GM18951 (cell line): ENCODE measurements around the gene OR13H1.
"Not testable (repeated sequence)": the region's sequence is repeated elsewhere in the genome, so short reads cannot be mapped to it uniquely, and the experiment has no call there.

Experiments
- POLR2A ChIP-seq: IDR thresholded peaks from 4 replicates; pipeline ENCODE4 v1.6.1; 2011; ENCODE audit warnings: mild to moderate bottlenecking; ENCODE audit not compliant: insufficient read length, insufficient read depth; ENCODE audit errors: extremely low read depth
- in situ Hi-C: fragments of 300-500 bp; cut with MboI; formaldehyde crosslinking; loops from one replicate; pipeline ENCODE4 v1.12.0; 2022; ENCODE audit warnings: low sequenced_read_pairs, mixed read lengths, inconsistent platforms; ENCODE audit not compliant: unreplicated experiment

The OR13H1 gene

GRCh38 chrX:131543774-131544173 lies at the start of gene OR13H1:
TSS of gene OR13H1 (plus strand) at chrX:131544074. CDS start at chrX:131544074, 0 bp downstream.
- in situ Hi-C loops, result no loop called here
- TF ChIP-seq POLR2A, result no peak

- in situ Hi-C loops, result not testable (repeated sequence)
Observed at GRCh38 chrX:131501556-131501955, 42.3 kb upstream of the OR13H1 start.

- TF ChIP-seq POLR2A, result no peak
- in situ Hi-C loops, result no loop called here
Observed at GRCh38 chrX:131513159-131513914, 30.5 kb upstream of the OR13H1 start.

GRCh38 chrX:131521824-131522223 lies 22.1 kb upstream of the OR13H1 start:
- in situ Hi-C loops, result no loop called here
- no peak for TF ChIP-seq POLR2A

GRCh38 chrX:131544218-131544617 lies 344 bp downstream of the OR13H1 start:
- in situ Hi-C loops, result no loop called here
- TF ChIP-seq POLR2A, result no peak

- no peak for TF ChIP-seq POLR2A
- in situ Hi-C loops, result no loop called here
Observed at GRCh38 chrX:131549011-131549410, 5.1 kb downstream of the OR13H1 start.

GRCh38 chrX:131552453-131552852 lies 8.6 kb downstream of the OR13H1 start:
- in situ Hi-C loops, result not testable (repeated sequence)

GRCh38 chrX:131558562-131558961 lies 14.7 kb downstream of the OR13H1 start:
- in situ Hi-C loops, result no loop called here
- no peak for TF ChIP-seq POLR2A

- TF ChIP-seq POLR2A, result no peak
- in situ Hi-C loops, result no loop called here
Observed at GRCh38 chrX:131564553-131565229, 20.8 kb downstream of the OR13H1 start.

GRCh38 chrX:131565909-131566308 lies 22.0 kb downstream of the OR13H1 start:
- no peak for TF ChIP-seq POLR2A
- in situ Hi-C loops, result no loop called here

GRCh38 chrX:131571348-131571747 lies 27.5 kb downstream of the OR13H1 start:
- in situ Hi-C loops, result no loop called here
- TF ChIP-seq POLR2A, result no peak

GRCh38 chrX:131572372-131573014 lies 28.6 kb downstream of the OR13H1 start:
- in situ Hi-C loops, result no loop called here
- TF ChIP-seq POLR2A, result no peak

GRCh38 chrX:131577413-131577812 lies 33.5 kb downstream of the OR13H1 start:
- no peak for TF ChIP-seq POLR2A
- in situ Hi-C loops, result no loop called here
